Erythroblast (primary cell): ENCODE results near the gene MAST2.

Experiments
- GATA1 ChIP-seq: IDR thresholded peaks from 2 replicates; pipeline ENCODE4 v1.6.1; 2011; ENCODE audit warnings: low read depth, mild to moderate bottlenecking, control low read depth, low read length, moderate library complexity
- POLR2A ChIP-seq: IDR thresholded peaks from 2 replicates; pipeline ENCODE4 v1.6.1; 2011; ENCODE audit warnings: mild to moderate bottlenecking, low read length

DNA sequence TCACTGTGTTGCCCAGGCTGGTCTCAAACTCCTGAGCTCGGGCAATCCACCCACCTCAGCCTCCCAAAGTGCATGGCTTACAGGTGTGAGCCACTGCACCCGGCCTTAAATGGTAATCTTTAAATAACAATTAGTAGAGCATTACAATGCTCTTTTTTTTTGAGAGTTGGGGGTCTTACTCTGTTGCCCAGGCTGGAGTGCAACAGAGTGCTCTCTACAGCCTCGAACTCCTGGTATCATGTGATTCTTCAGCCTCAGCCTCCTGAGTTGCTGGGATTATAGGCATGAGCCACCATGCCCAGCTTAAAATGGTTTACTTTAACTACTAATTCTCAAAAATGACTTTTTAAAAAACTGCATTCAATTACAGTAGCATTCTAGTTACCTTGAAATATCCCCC, 276.8 kb downstream of the MAST2 start:
- TF ChIP-seq POLR2A (no peak), GATA1 (no peak)
